Fibroblast of lung (primary cell): ENCODE results near the gene RAB17. TPM values are rescaled to one million over a fixed set of nuclear protein-coding genes. Genes with fewer than 3 reads are reported as not detected.

Source experiments
- DNase-seq, 2 donors: peaks; one replicate each; pipeline versions ENCODE4 v3.0.0 to v3.0.0-alpha.2; 2010; ENCODE audit warnings: low read depth in 2 of 2
- H2AFZ ChIP-seq: 2 replicates; pipeline ENCODE4 v1.5.1; 2012; ENCODE audit warnings: low read length, control low read depth, inconsistent platforms
- H3K27ac ChIP-seq: 2 replicates; pipeline ENCODE4 v1.5.1; 2011; ENCODE audit warnings: low read length, control low read depth; ENCODE audit not compliant: insufficient read depth
- H3K27me3 ChIP-seq: 2 replicates; pipeline ENCODE4 v1.5.1; 2011; ENCODE audit warnings: mild to moderate bottlenecking, low read length; ENCODE audit not compliant: control insufficient read depth, insufficient read depth
- H3K36me3 ChIP-seq: 2 replicates; pipeline ENCODE4 v1.5.1; 2011; ENCODE audit warnings: low read length; ENCODE audit not compliant: control insufficient read depth, insufficient read depth
- H3K4me1 ChIP-seq: 2 replicates; pipeline ENCODE4 v1.5.1; 2011; ENCODE audit warnings: low read length; ENCODE audit not compliant: control insufficient read depth, insufficient read depth; ENCODE audit errors: extremely low read depth
- H3K4me2 ChIP-seq: 2 replicates; pipeline ENCODE4 v1.5.1; 2011; ENCODE audit warnings: low read length, control low read depth; ENCODE audit not compliant: insufficient read depth; ENCODE audit errors: extremely low read depth
- H3K4me3 ChIP-seq, 4 experiments: fragments of 200-600 bp in 1 of 4; sonication (generic) in 1 of 4; replicated peaks in 1 of 4; 2 replicates each; pipeline ENCODE4 v1.5.1; 2011 to 2016; ENCODE audit warnings: low read length in 4 of 4, low read depth in 3 of 4, mild to moderate bottlenecking in 3 of 4, control low read depth in 2 of 4, inconsistent platforms in 1 of 4, mixed read lengths in 1 of 4; ENCODE audit not compliant: insufficient read depth in 1 of 4; ENCODE audit errors: control extremely low read depth in 1 of 4
- H3K79me2 ChIP-seq: 2 replicates; pipeline ENCODE4 v1.5.1; 2012; ENCODE audit warnings: mild to moderate bottlenecking, low read length, inconsistent platforms; ENCODE audit not compliant: control insufficient read depth, insufficient read depth
- H3K9ac ChIP-seq: 2 replicates; pipeline ENCODE4 v1.5.1; 2011; ENCODE audit warnings: mild to moderate bottlenecking, low read length, control low read depth; ENCODE audit not compliant: insufficient read depth
- H3K9me3 ChIP-seq: 2 replicates; pipeline ENCODE4 v1.5.1; 2012; ENCODE audit warnings: low read depth, low read length; ENCODE audit not compliant: control insufficient read depth, insufficient read depth
- H4K20me1 ChIP-seq: 2 replicates; pipeline ENCODE4 v1.5.1; 2011; ENCODE audit warnings: low read length; ENCODE audit not compliant: control insufficient read depth, insufficient read depth; ENCODE audit errors: extremely low read depth
- CTCF ChIP-seq, 2 donors: IDR thresholded peaks in 1 of 2; conservative IDR thresholded peaks in 1 of 2; 1 replicate in 1 of 2; 2 replicates in 1 of 2; pipeline ENCODE4 v1.5.1; 2011 to 2012; ENCODE audit warnings: low read length in 2 of 2, control low read depth in 1 of 2, inconsistent platforms in 1 of 2, low read depth in 1 of 2, mild to moderate bottlenecking in 1 of 2
- EZH2 ChIP-seq: IDR thresholded peaks from 2 replicates; pipeline ENCODE4 v1.5.1; 2012; ENCODE audit warnings: low read length, control low read depth, mild to moderate bottlenecking; ENCODE audit errors: missing control alignments
- polyA plus RNA-seq, 2 donors: library from polyadenylated mRNA; depleted of rRNA in 1 of 2; stranded (reverse) in 1 of 2; unstranded in 1 of 2; fragments of >200 nt; gene quantifications; 2 replicates each; pipeline ENCODE4 v1.2.1, GENCODE V29; 2011 to 2012; ENCODE audit warnings: missing spikeins in 1 of 2
- total RNA-seq: library from RNA; depleted of rRNA; stranded (reverse); fragments of >200 nt; gene quantifications from 2 replicates; pipeline ENCODE4 v1.2.1, GENCODE V29; 2014

RAB17 gene
- total and polyA plus RNA-seq, 2 donors (not counting 1 experiment from before 2014, with no cell fraction given): 0.17 to 0.22 TPM

GRCh38 chr2:237561221-237561620 is 29.3 kb downstream of the RAB17 start:
- no peaks in the 10 kb centered on the region for H3K79me2 ChIP-seq
- H3K4me3 ChIP-seq: no peak overlapping the region
- no peak for DNase-seq
- no peak overlapping the region for H3K4me2 ChIP-seq
- H3K9ac ChIP-seq: no peak overlapping the region
- H2AFZ ChIP-seq: no peak overlapping the region
- TF ChIP-seq CTCF (conservative IDR thresholded peaks at IDR 0.05 in 1 of 2, IDR thresholded peaks at IDR 0.05 in 1 of 2; ENCODE audit: low read depth in 1 of 2, low read length in 2 of 2) (no peak), EZH2 (no peak)
- peaks cover 4% of the 10 kb centered on the region for H3K4me1 ChIP-seq
- no peaks in the 10 kb centered on the region for H3K9me3 ChIP-seq
- H4K20me1 ChIP-seq: no peaks in the 10 kb centered on the region
- peaks cover 6% of the 10 kb centered on the region for H3K27me3 ChIP-seq
- H3K36me3 ChIP-seq: no peaks in the 10 kb centered on the region
- no peak overlapping the region for H3K27ac ChIP-seq

GRCh38 chr2:237558961-237559641 is 31.4 kb downstream of the RAB17 start:
- Histone ChIP-seq H3K36me3 (no peaks in the 10 kb centered on the region), H3K4me2 (no peak overlapping the region), H3K79me2 (no peaks in the 10 kb centered on the region), H3K4me3 (no peak overlapping the region), H4K20me1 (no peaks in the 10 kb centered on the region), H3K9me3 (peaks cover 2% of the 10 kb centered on the region), H3K4me1 (peaks cover 4% of the 10 kb centered on the region), H3K27me3 (peaks cover 6% of the 10 kb centered on the region), H2AFZ (no peak overlapping the region), H3K27ac (no peak overlapping the region), H3K9ac (no peak overlapping the region)
- DNase-seq: peak; percentile 63 to 89
- TF ChIP-seq EZH2: no peak
- TF ChIP-seq CTCF (conservative IDR thresholded peaks at IDR 0.05 in 1 of 2, IDR thresholded peaks at IDR 0.05 in 1 of 2; ENCODE audit: low read depth in 1 of 2, low read length in 2 of 2): no peak

GRCh38 chr2:237557633-237558015 is 32.9 kb downstream of the RAB17 start:
- Histone ChIP-seq H3K4me2 (no peak overlapping the region), H3K79me2 (no peaks in the 10 kb centered on the region), H4K20me1 (no peaks in the 10 kb centered on the region), H3K27me3 (peaks cover 3% of the 10 kb centered on the region), H3K27ac (no peak overlapping the region), H3K4me1 (peaks cover 4% of the 10 kb centered on the region), H3K36me3 (no peaks in the 10 kb centered on the region), H3K9ac (no peak overlapping the region), H2AFZ (no peak overlapping the region), H3K9me3 (peaks cover 2% of the 10 kb centered on the region), H3K4me3 (no peak overlapping the region)
- TF ChIP-seq CTCF (conservative IDR thresholded peaks at IDR 0.05 in 1 of 2, IDR thresholded peaks at IDR 0.05 in 1 of 2; ENCODE audit: low read depth in 1 of 2, low read length in 2 of 2): no peak
- TF ChIP-seq EZH2: no peak
- no peak for DNase-seq
